Kidney (tissue), 14 donors: Measurements from ENCODE around the gene CASTOR1. TPM values are rescaled to one million over a fixed set of nuclear protein-coding genes. Genes with fewer than 3 reads are reported as not detected.

ENCODE experiments used
- DNase-seq, 5 donors: peaks; one replicate each; pipeline ENCODE4 v3.0.0-alpha.2; 2013 to 2020
- FAIRE-seq: peaks from 2 replicates; lab custom pipeline; 2012; peaks lifted over from hg19 to GRCh38; lab: Jason Lieb, UNC
- H3K27ac ChIP-seq, 2 donors: one replicate each; pipeline ENCODE4 v1.7.0; 2013; ENCODE audit warnings: low read depth in 2 of 2, low read length in 2 of 2, inconsistent platforms in 1 of 2
- H3K27me3 ChIP-seq: one replicate; pipeline ENCODE4 v1.7.1; 2013; ENCODE audit warnings: low read length, inconsistent platforms; ENCODE audit not compliant: control insufficient read depth, insufficient read depth
- H3K36me3 ChIP-seq, 3 donors: one replicate each; pipeline versions ENCODE4 v1.7.0 to v1.7.1; 2013; ENCODE audit warnings: low read length in 3 of 3, control low read depth in 1 of 3, inconsistent platforms in 1 of 3; ENCODE audit not compliant: insufficient read depth in 3 of 3, control insufficient read depth in 2 of 3
- H3K4me1 ChIP-seq, 3 donors: one replicate each; pipeline versions ENCODE4 v1.7.0 to v1.7.1; 2013; ENCODE audit warnings: low read length in 3 of 3, inconsistent platforms in 1 of 3, low read depth in 1 of 3; ENCODE audit not compliant: control insufficient read depth in 2 of 3, insufficient read depth in 2 of 3
- H3K4me3 ChIP-seq, 3 donors: one replicate each; pipeline versions ENCODE4 v1.7.0 to v1.8.1; 2013; ENCODE audit warnings: low read length in 3 of 3, control low read depth in 1 of 3, inconsistent platforms in 1 of 3
- H3K9ac ChIP-seq, 3 donors: one replicate each; pipeline versions ENCODE4 v1.7.0 to v1.7.1; 2013; ENCODE audit warnings: low read length in 3 of 3, control low read depth in 1 of 3, inconsistent platforms in 1 of 3
- H3K9me3 ChIP-seq, 3 donors: one replicate each; pipeline versions ENCODE4 v1.7.0 to v1.7.1; 2013; ENCODE audit warnings: low read length in 3 of 3, control low read depth in 1 of 3, inconsistent platforms in 1 of 3; ENCODE audit not compliant: control insufficient read depth in 2 of 3, insufficient read depth in 1 of 3
- intact Hi-C: fragments of 100-400 bp; cut with DNase I; formaldehyde crosslinking; loops from one replicate; pipeline ENCODE4 v1.11.1; 2022
- polyA plus RNA-seq: library from polyadenylated mRNA; stranded (reverse); fragments of 350-450 nt; fragmentation: Illumina TruSeq; extraction: RNeasy Lipid Tissue Mini Kit (QIAGEN cat#74804); gene quantifications from one replicate; pipeline ENCODE4 v1.2.3, GENCODE V29; 2014; ENCODE audit warnings: low read depth, low replicate concordance; ENCODE audit not compliant: insufficient read depth
- total RNA-seq: library from RNA; stranded (reverse); fragmentation: NEBNext Ultra II Directional; extraction: Animal tissue kit (Norgen Biotek cat#: 25700); gene quantifications from one replicate; pipeline ENCODE4 v1.2.1, GENCODE V29; 2021
- TF ChIP-seq, protein P1 (sequence below): IDR thresholded peaks from 3 replicates; pipeline ENCODE4 v1.5.1; 2012; ENCODE audit warnings: mild to moderate bottlenecking, moderate library complexity, borderline replicate concordance; ENCODE audit not compliant: insufficient read depth; ENCODE audit errors: extremely low read depth
- donor health status: control.
- donor health status: control.
- donor health status: control.
- donor health status: control.
- donor health status: control.
- donor health status: DM: yes; HTN: yes; CAD: no.
- donor health status: Normal renal cell carcinoma (clear cell type).

The CASTOR1 gene
- total and polyA plus RNA-seq, 2 donors from 2014 or later, result 16.5 to 71.7 TPM

DNA sequence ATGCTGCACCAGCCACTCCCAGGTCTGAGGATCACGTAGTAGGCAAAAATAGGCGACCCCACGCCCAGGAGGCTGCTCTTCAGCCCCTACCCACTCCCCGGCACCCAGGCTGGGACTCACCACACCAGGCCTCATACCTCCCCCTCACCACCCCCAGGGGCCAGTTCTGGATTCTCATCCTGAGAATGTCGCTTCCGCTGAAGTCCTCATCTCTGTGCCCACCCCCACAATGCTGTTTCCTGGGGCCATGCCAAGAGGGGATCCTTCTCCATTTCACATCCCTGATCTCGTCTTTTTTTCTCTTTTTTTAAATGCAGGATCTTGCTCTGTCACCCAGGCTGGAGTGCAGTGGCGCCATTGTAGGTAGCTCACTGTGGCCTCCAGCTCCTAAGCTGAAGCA is 21.0 kb downstream of the CASTOR1 start:
- no peak overlapping the region for H3K9ac ChIP-seq
- H3K27ac ChIP-seq, result no peak overlapping the region
- TF ChIP-seq, protein P1, sequence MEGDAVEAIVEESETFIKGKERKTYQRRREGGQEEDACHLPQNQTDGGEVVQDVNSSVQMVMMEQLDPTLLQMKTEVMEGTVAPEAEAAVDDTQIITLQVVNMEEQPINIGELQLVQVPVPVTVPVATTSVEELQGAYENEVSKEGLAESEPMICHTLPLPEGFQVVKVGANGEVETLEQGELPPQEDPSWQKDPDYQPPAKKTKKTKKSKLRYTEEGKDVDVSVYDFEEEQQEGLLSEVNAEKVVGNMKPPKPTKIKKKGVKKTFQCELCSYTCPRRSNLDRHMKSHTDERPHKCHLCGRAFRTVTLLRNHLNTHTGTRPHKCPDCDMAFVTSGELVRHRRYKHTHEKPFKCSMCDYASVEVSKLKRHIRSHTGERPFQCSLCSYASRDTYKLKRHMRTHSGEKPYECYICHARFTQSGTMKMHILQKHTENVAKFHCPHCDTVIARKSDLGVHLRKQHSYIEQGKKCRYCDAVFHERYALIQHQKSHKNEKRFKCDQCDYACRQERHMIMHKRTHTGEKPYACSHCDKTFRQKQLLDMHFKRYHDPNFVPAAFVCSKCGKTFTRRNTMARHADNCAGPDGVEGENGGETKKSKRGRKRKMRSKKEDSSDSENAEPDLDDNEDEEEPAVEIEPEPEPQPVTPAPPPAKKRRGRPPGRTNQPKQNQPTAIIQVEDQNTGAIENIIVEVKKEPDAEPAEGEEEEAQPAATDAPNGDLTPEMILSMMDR, result no peak
- H3K36me3 ChIP-seq, result no peaks in the 10 kb centered on the region
- H3K4me1 ChIP-seq, result peaks cover 0 to under 1% (median 0%) of the 10 kb centered on the region in 3 donors
- H3K4me3 ChIP-seq, result no peak overlapping the region
- H3K27me3 ChIP-seq, result no peaks in the 10 kb centered on the region
- peak in 1 of 5 donors; percentile 70 for DNase-seq
- intact Hi-C loops, result loop anchor here (5.0 kb wide), 1 partner anchor 119 kb away; the partner anchor contains the start of gene RNF215
- FAIRE-seq, result no peak
- H3K9me3 ChIP-seq, result no peaks in the 10 kb centered on the region

DNA sequence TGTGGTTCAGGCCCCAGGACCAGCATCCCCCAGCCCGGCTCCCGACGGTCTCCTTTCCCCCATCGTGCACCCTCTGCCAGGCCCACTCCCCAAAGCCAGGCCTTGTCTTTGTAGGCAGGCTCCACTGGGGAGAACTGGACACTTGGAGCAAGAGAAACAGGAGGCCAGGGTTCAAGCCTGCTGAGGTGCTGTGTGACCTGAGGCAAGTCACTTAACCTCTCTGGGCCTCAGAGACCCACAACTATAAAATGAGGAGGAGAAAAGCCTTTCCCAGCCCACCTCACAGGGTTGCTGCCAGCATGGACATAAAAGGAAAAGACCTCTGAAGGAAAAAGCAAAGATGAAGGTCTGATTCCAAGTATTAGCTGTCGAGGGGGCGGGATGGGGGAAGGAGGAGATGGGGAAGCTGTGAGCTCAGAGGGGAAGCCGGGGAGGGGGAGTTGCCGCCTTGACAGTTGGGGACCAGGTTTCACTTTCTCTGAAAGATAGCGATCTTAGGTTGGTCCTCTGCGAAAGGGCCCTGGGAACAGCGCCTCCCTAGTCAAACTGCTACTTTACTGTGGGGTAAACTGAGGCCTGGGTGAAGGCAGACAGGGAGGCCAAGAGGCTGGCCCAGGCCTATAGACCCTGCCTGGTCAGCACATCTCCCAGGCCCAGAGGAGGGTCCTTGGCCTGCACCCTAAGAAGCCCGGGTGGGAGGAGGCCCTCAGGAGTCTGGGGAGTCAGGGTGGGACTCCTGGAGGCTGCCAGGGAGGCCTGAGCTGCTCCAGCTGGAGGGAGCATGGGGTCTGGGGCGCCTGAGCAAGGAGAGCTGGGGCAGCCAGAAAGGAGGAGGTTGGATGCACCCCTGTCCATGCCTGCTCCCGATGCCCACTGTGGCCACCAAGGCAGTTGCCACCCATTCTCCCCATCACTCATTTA is 21.7 kb downstream of the CASTOR1 start:
- Histone ChIP-seq H3K27ac (no peak overlapping the region), H3K9ac (no peak overlapping the region), H3K9me3 (no peaks in the 10 kb centered on the region), H3K27me3 (no peaks in the 10 kb centered on the region), H3K4me3 (no peak overlapping the region), H3K4me1 (peaks cover 0 to 4% (median 0%) of the 10 kb centered on the region in 3 donors), H3K36me3 (no peaks in the 10 kb centered on the region)
- TF ChIP-seq, protein P1, result no peak
- FAIRE-seq (no peak), DNase-seq (peak in 1 of 5 donors; percentile 66)
- intact Hi-C loops, result loop anchor here (5.0 kb wide), 1 partner anchor 120 kb away; the partner anchor contains the start of gene RNF215

DNA sequence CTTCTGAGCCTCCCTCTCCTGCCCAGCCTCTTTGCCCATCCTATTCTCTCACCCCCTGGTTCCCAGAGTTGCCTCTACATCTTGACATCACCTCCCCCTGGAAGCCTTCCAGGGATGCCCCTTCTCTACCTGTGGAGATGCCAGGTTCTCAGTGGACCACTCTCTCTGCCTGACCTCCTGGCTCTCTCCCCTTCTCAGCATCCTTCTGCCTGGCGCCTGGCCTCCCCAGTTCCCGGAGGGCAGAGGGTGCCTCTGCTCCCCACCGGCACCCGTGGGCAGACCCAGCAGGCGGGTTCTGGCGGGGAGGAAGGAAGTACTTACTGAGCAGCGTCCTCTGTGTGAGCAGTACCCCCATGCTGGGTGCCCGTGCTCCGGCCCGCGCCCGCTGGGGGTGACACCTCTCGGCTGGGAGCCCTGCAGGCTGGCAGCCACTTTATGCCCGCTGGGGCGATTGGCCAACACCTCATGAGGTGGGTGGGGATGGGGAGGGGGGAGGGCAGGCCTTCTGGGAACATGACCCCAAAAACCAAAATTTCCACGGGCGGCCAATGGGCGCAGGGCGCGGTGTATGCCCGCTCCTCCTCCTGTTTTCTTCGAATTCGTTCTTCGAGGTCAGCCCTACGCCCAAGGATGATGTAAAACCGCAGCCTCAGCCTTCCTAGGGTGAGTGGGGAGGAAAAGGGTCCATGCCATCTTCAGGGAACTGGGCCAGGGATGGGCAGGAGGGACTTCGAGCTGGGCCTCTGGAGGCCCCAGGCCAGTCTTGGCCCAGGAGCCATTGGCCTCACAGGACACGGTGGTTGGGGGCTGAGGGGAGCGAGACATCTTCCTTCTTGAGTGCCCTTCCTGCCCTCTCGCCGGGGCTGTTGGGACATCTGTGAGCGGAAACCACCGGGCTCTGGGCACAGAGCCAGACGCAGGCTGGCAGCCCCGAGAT is 22.6 kb downstream of the CASTOR1 start, which contains the start of gene OSM:
TSS of gene OSM (minus strand) at position 407 of the 937 bp plus-strand sequence. CDS start at position 355, 52 bp downstream.
- Histone ChIP-seq H3K9ac (no peak within 1 kb of the TSS), H3K4me1 (peaks cover 0 to 4% (median 0%) of the 10 kb centered on the region in 3 donors), H3K27ac (peak within 1 kb of the TSS in 1 of 2 donors; percentile 70), H3K27me3 (no peaks in the 10 kb centered on the region), H3K36me3 (no peaks in the 10 kb centered on the region), H3K9me3 (no peaks in the 10 kb centered on the region), H3K4me3 (peak within 1 kb of the TSS in 1 of 3 donors; percentile 13)
- TF ChIP-seq, protein P1, result no peak
- intact Hi-C loops, result loop anchor here (5.0 kb wide), 1 partner anchor 121 kb away; the partner anchor contains the start of gene RNF215
- DNase-seq, result peak in 1 of 5 donors; percentile 87
- FAIRE-seq, result no peak
